Hepatocyte (in vitro differentiated cells): ENCODE results near the gene KCNJ13. TPM values are rescaled to one million over a fixed set of nuclear protein-coding genes. Genes with fewer than 3 reads are reported as not detected.

ENCODE experiments used
- DNase-seq: peaks from one replicate; pipeline ENCODE4 v3.0.0-alpha.2; 2016; ENCODE audit warnings: low spot score
- H2AFZ ChIP-seq: fragments of 200-600 bp; sonication (generic); 2 replicates; pipeline ENCODE4 v1.6.0; 2016; ENCODE audit warnings: antibody characterized with exemption, mild to moderate bottlenecking
- H3K27ac ChIP-seq: fragments of 200-600 bp; sonication (generic); 2 replicates; pipeline ENCODE4 v1.5.1; 2016; ENCODE audit warnings: mild to moderate bottlenecking
- H3K27me3 ChIP-seq: fragments of 200-600 bp; sonication (generic); 2 replicates; pipeline ENCODE4 v1.6.1; 2016
- H3K36me3 ChIP-seq: fragments of 200-600 bp; sonication (generic); replicated peaks from 2 replicates; pipeline ENCODE4 v1.5.1; 2016; ENCODE audit warnings: low read depth; ENCODE audit not compliant: insufficient read depth
- H3K4me1 ChIP-seq: fragments of 200-600 bp; sonication (generic); 2 replicates; pipeline ENCODE4 v1.5.1; 2016; ENCODE audit warnings: mild to moderate bottlenecking, moderate library complexity; ENCODE audit not compliant: insufficient read depth
- H3K4me2 ChIP-seq: fragments of 200-600 bp; sonication (generic); 2 replicates; pipeline ENCODE4 v1.6.0; 2016
- H3K4me3 ChIP-seq: fragments of 200-600 bp; sonication (generic); 2 replicates; pipeline ENCODE4 v1.5.1; 2016; ENCODE audit warnings: mild to moderate bottlenecking
- H3K79me2 ChIP-seq: fragments of 200-600 bp; sonication (generic); 2 replicates; pipeline ENCODE4 v1.6.0; 2017; ENCODE audit warnings: mild to moderate bottlenecking
- H3K9me2 ChIP-seq: fragments of 200-600 bp; sonication (generic); replicated peaks from 2 replicates; pipeline ENCODE4 v1.6.0; 2017; ENCODE audit warnings: mild to moderate bottlenecking; ENCODE audit not compliant: insufficient read depth
- H3K9me3 ChIP-seq: fragments of 200-600 bp; sonication (generic); 2 replicates; pipeline ENCODE4 v1.5.1; 2016; ENCODE audit warnings: low read depth, mild to moderate bottlenecking
- H4K20me1 ChIP-seq: fragments of 200-600 bp; sonication (generic); 2 replicates; pipeline ENCODE4 v1.6.0; 2016; ENCODE audit warnings: mild to moderate bottlenecking; ENCODE audit not compliant: insufficient read depth, poor library complexity, severe bottlenecking
- CTCF ChIP-seq: fragments of 200-600 bp; sonication (generic); IDR thresholded peaks from 2 replicates; pipeline ENCODE4 v1.5.1; 2016; ENCODE audit warnings: antibody characterized with exemption, mild to moderate bottlenecking; ENCODE audit not compliant: poor library complexity
- EZH2 ChIP-seq: fragments of 200-600 bp; sonication (generic); IDR thresholded peaks from 2 replicates; pipeline ENCODE4 v1.6.1; 2016; ENCODE audit warnings: antibody characterized with exemption, mild to moderate bottlenecking, borderline replicate concordance
- EZH2phosphoT487 ChIP-seq: fragments of 200-600 bp; sonication (generic); IDR thresholded peaks from one replicate; pipeline ENCODE4 v1.6.1; 2018; ENCODE audit warnings: antibody characterized with exemption, mild to moderate bottlenecking, low read depth, moderate library complexity; ENCODE audit not compliant: unreplicated experiment, severe bottlenecking
- WGBS: methylation state at CpG from one replicate; pipeline ENCODE4 v1.1.6; 2016; ENCODE audit warnings: low lambda C conversion rate; ENCODE audit errors: missing lambda C conversion rate; 5-methylcytosine and 5-hydroxymethylcytosine counted together
- polyA plus RNA-seq: library from polyadenylated mRNA; unstranded; fragments of >200 nt; fragmentation: Nextera tagmentation; extraction: Ambion mirVana; gene quantifications from 2 replicates; pipeline ENCODE4 v1.2.1, GENCODE V29; 2016
- total RNA-seq: library from RNA; depleted of rRNA; stranded (reverse); fragments of >200 nt; gene quantifications from 2 replicates; pipeline ENCODE4 v1.2.3, GENCODE V29; 2014

The KCNJ13 gene
- total and polyA plus RNA-seq, 2 experiments from 2014 or later: 43.1 to 56.6 TPM

GRCh38 chr2:232770207-232770606 is 6.2 kb downstream of the KCNJ13 start:
- peaks cover 6% of the 10 kb centered on the region for H3K79me2 ChIP-seq
- H3K27me3 ChIP-seq: no peaks in the 10 kb centered on the region
- no peaks in the 10 kb centered on the region for H3K36me3 ChIP-seq
- H2AFZ ChIP-seq: no peak overlapping the region
- H3K4me1 ChIP-seq: no peaks in the 10 kb centered on the region
- H3K27ac ChIP-seq: no peak overlapping the region
- no peaks in the 10 kb centered on the region for H3K9me2 ChIP-seq
- TF ChIP-seq CTCF (no peak), EZH2phosphoT487 (no peak), EZH2 (no peak)
- no peaks in the 10 kb centered on the region for H3K9me3 ChIP-seq
- H3K4me2 ChIP-seq: no peak overlapping the region
- DNase-seq: no peak
- H3K4me3 ChIP-seq: no peak overlapping the region
- H4K20me1 ChIP-seq: no peaks in the 10 kb centered on the region

- Histone ChIP-seq H3K27ac (no peak overlapping the region), H3K36me3 (no peaks in the 10 kb centered on the region), H3K27me3 (no peaks in the 10 kb centered on the region), H3K9me2 (no peaks in the 10 kb centered on the region), H4K20me1 (no peaks in the 10 kb centered on the region), H3K79me2 (no peaks in the 10 kb centered on the region), H3K9me3 (no peaks in the 10 kb centered on the region), H3K4me2 (no peak overlapping the region), H3K4me3 (no peak overlapping the region), H2AFZ (no peak overlapping the region), H3K4me1 (no peaks in the 10 kb centered on the region)
- DNase-seq: no peak
- 93% methylated on average over 1 of the region's 1 CpG for WGBS
- TF ChIP-seq CTCF (no peak), EZH2phosphoT487 (no peak), EZH2 (no peak)
Observed at GRCh38 chr2:232767866-232768265, 8.5 kb downstream of the KCNJ13 start.

- WGBS: 56% methylated on average over 3 of the region's 3 CpGs
- H3K4me1 ChIP-seq: no peaks in the 10 kb centered on the region
- TF ChIP-seq EZH2phosphoT487 (no peak), CTCF (peak; percentile 65)
- no peak overlapping the region for H3K4me3 ChIP-seq
- no peak overlapping the region for H3K4me2 ChIP-seq
- no peaks in the 10 kb centered on the region for H3K27me3 ChIP-seq
- H3K9me2 ChIP-seq: no peaks in the 10 kb centered on the region
- no peaks in the 10 kb centered on the region for H3K9me3 ChIP-seq
- H3K36me3 ChIP-seq: no peaks in the 10 kb centered on the region
- DNase-seq: peak; percentile 57
- no peak overlapping the region for H3K27ac ChIP-seq
- no peak overlapping the region for H2AFZ ChIP-seq
- H4K20me1 ChIP-seq: no peaks in the 10 kb centered on the region
- H3K79me2 ChIP-seq: no peaks in the 10 kb centered on the region
Observed at GRCh38 chr2:232761301-232761907, 15.0 kb downstream of the KCNJ13 start.

- TF ChIP-seq CTCF (no peak), EZH2 (no peak), EZH2phosphoT487 (no peak)
- Histone ChIP-seq H3K4me1 (no peaks in the 10 kb centered on the region), H3K4me2 (no peak overlapping the region), H3K27me3 (no peaks in the 10 kb centered on the region), H3K9me2 (no peaks in the 10 kb centered on the region), H3K79me2 (peaks cover 10% of the 10 kb centered on the region), H3K27ac (no peak overlapping the region), H4K20me1 (no peaks in the 10 kb centered on the region), H3K36me3 (no peaks in the 10 kb centered on the region), H3K4me3 (no peak overlapping the region), H2AFZ (no peak overlapping the region), H3K9me3 (no peaks in the 10 kb centered on the region)
- DNase-seq: no peak
- WGBS: 74% methylated on average over 2 of the region's 2 CpGs
Observed at GRCh38 chr2:232757905-232758304, 18.5 kb downstream of the KCNJ13 start.
